Mucosa of stomach (tissue), 1 donor: Measurements from ENCODE around the gene AKR1B15.

Experiments used
- H3K27me3 ChIP-seq: one replicate; pipeline ENCODE4 v1.7.0; 2013; ENCODE audit warnings: mild to moderate bottlenecking, low read length; ENCODE audit not compliant: control insufficient read depth, insufficient read depth
- H3K36me3 ChIP-seq: one replicate; pipeline ENCODE4 v1.7.0; 2013; ENCODE audit warnings: low read length; ENCODE audit not compliant: control insufficient read depth, insufficient read depth
- H3K4me1 ChIP-seq: one replicate; pipeline ENCODE4 v1.7.0; 2013; ENCODE audit warnings: mild to moderate bottlenecking, low read length; ENCODE audit not compliant: control insufficient read depth, insufficient read depth
- H3K4me3 ChIP-seq: one replicate; pipeline ENCODE4 v1.7.0; 2013; ENCODE audit warnings: low read length
- H3K9ac ChIP-seq: one replicate; pipeline ENCODE4 v1.7.0; 2013; ENCODE audit warnings: mild to moderate bottlenecking, low read length, moderate library complexity
- H3K9me3 ChIP-seq: one replicate; pipeline ENCODE4 v1.7.0; 2013; ENCODE audit warnings: mild to moderate bottlenecking, low read length, moderate library complexity; ENCODE audit not compliant: control insufficient read depth
- donor health status: Pancreatic carcinoma.

AKR1B15 gene

GRCh38 chr7:134627109-134627774, 78.3 kb downstream of the AKR1B15 start:
- Histone ChIP-seq H3K36me3 (no peaks in the 10 kb centered on the region), H3K9me3 (no peaks in the 10 kb centered on the region), H3K9ac (no peak overlapping the region), H3K4me3 (no peak overlapping the region), H3K27me3 (peaks cover 4% of the 10 kb centered on the region), H3K4me1 (no peaks in the 10 kb centered on the region)

GRCh38 chr7:134627775-134628153, 78.9 kb downstream of the AKR1B15 start:
- Histone ChIP-seq H3K9me3 (no peaks in the 10 kb centered on the region), H3K9ac (no peak overlapping the region), H3K4me3 (no peak overlapping the region), H3K36me3 (no peaks in the 10 kb centered on the region), H3K27me3 (peaks cover 4% of the 10 kb centered on the region), H3K4me1 (no peaks in the 10 kb centered on the region)

- Histone ChIP-seq H3K9ac (no peak overlapping the region), H3K4me1 (no peaks in the 10 kb centered on the region), H3K9me3 (no peaks in the 10 kb centered on the region), H3K27me3 (peaks cover 4% of the 10 kb centered on the region), H3K4me3 (no peak overlapping the region), H3K36me3 (no peaks in the 10 kb centered on the region)
Measured at GRCh38 chr7:134629445-134629844, 80.5 kb downstream of the AKR1B15 start.
